ENCODE data around the gene KCNJ15. TPM values are rescaled to one million over a fixed set of nuclear protein-coding genes. Genes with fewer than 3 reads are reported as not detected.
"Not testable (repeated sequence)": the region's sequence is repeated elsewhere in the genome, so short reads cannot be mapped to it uniquely, and the experiment has no call there.

Gene KCNJ15
- total RNA-seq, 1 experiment from 2014 or later = 0.16 TPM

GRCh38 chr21:38244885-38245869, 11.6 kb upstream of the KCNJ15 start:
- peak; percentile 100 for DNase-seq (ENCODE audit: low spot score)

- DNase-seq (ENCODE audit: low spot score) = no peak
Observed at GRCh38 chr21:38246511-38246910, 10.3 kb upstream of the KCNJ15 start.

GRCh38 chr21:38247054-38247453, 9.7 kb upstream of the KCNJ15 start:
- DNase-seq (ENCODE audit: low spot score) = not testable (repeated sequence)

- DNase-seq (ENCODE audit: low spot score) = no peak
Observed at GRCh38 chr21:38247738-38248510, 8.9 kb upstream of the KCNJ15 start.

GRCh38 chr21:38249256-38249655, 7.5 kb upstream of the KCNJ15 start:
- DNase-seq (ENCODE audit: low spot score) = no peak

GRCh38 chr21:38249696-38250278, 7.0 kb upstream of the KCNJ15 start:
- no peak for DNase-seq (ENCODE audit: low spot score)

GRCh38 chr21:38250991-38251418, 5.8 kb upstream of the KCNJ15 start:
- DNase-seq (ENCODE audit: low spot score) = no peak

- peak; percentile 29 for DNase-seq (ENCODE audit: low spot score)
Observed at GRCh38 chr21:38254970-38255369, 1.8 kb upstream of the KCNJ15 start.

- no peak for DNase-seq (ENCODE audit: low spot score)
Observed at GRCh38 chr21:38255571-38256117, 1.1 kb upstream of the KCNJ15 start.

GRCh38 chr21:38257667-38258066, 876 bp downstream of the KCNJ15 start:
- no peak for DNase-seq (ENCODE audit: low spot score)

GRCh38 chr21:38258521-38259485, 2.0 kb downstream of the KCNJ15 start:
- DNase-seq (ENCODE audit: low spot score) = no peak

GRCh38 chr21:38259665-38260064, 2.9 kb downstream of the KCNJ15 start:
- no peak for DNase-seq (ENCODE audit: low spot score)

GRCh38 chr21:38260426-38260825, 3.6 kb downstream of the KCNJ15 start:
- DNase-seq (ENCODE audit: low spot score) = no peak

- no peak for DNase-seq (ENCODE audit: low spot score)
Observed at GRCh38 chr21:38261851-38262250, 5.1 kb downstream of the KCNJ15 start.

- DNase-seq (ENCODE audit: low spot score) = no peak
Observed at GRCh38 chr21:38263493-38263892, 6.7 kb downstream of the KCNJ15 start.

- no peak for DNase-seq (ENCODE audit: low spot score)
Observed at GRCh38 chr21:38264571-38264970, 7.8 kb downstream of the KCNJ15 start.

GRCh38 chr21:38265166-38265565, 8.4 kb downstream of the KCNJ15 start:
- DNase-seq (ENCODE audit: low spot score) = no peak

- DNase-seq (ENCODE audit: low spot score) = peak; percentile 53
Observed at GRCh38 chr21:38266732-38267131, 9.9 kb downstream of the KCNJ15 start.

GRCh38 chr21:38267136-38267755, 10.5 kb downstream of the KCNJ15 start:
- peak; percentile 33 for DNase-seq (ENCODE audit: low spot score)

All from A172 (cell line).